Measurements from ENCODE around the gene PER1. TPM values are rescaled to one million over a fixed set of nuclear protein-coding genes. Genes with fewer than 3 reads are reported as not detected.

Gene PER1
- total RNA-seq, 2 experiments from 2014 or later: 15.4 to 48.0 TPM

DNA sequence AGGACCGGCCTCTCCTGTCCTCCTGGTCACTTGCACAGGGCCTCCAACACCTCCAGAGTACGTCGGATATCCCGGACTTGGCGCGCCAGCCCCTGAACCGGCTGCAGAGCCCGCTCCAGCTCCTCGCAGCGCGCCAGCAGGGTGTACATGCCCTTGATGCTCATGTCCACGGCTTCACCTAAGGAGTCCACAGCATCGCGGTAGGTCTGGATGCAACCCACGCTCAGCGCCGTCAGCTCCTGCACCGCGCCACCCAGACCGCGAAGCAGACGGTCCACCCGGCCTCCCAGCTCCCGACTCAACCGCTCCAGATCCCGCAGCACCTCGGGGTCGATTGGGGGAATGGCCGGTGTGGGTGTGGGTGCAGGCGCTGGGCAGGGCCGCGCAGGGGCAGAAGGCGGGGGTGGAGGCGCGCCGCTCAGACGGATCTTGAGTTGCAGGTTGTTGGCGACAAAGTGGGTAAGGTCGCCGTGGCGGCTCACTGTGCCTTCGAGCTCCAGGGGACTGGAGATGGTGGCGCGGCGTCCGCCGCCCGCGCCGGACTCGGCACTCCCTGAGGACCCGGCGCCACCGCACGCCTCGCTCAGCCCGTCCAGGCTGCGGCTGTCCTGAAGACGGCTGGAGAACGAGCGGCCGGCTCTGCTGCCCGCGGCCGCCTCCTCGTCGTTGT is 37.0 kb upstream of the PER1 start:
- CTCF ChIA-PET (ENCODE audit: unreplicated experiment): no interaction called here
- H3K9me3 ChIP-seq (ENCODE audit: low read length): no peaks in the 10 kb centered on the region
- POLR2A ChIA-PET: interaction anchor here (1.0 to 5.9 kb wide), 3 partner anchors 19 to 36 kb away, joined by 8 to 75 read pairs (median 9); partner anchors contain the start of gene AURKB
- H3K9me2 ChIP-seq (ENCODE audit: insufficient read depth, low read length): no peaks in the 10 kb centered on the region
- H3K4me2 ChIP-seq (ENCODE audit: low read length): peak overlapping the region; percentile 91
- TF ChIP-seq EZH2phosphoT487 (IDR thresholded peaks at IDR 0.05; ENCODE audit: borderline replicate concordance, low read depth, low read length) (no peak), CTCF (conservative IDR thresholded peaks at IDR 0.05; ENCODE audit: low read length) (no peak)
- DNase-seq (ENCODE audit: low spot score): no peak
- intact Hi-C loops (cut with micrococcal nuclease; ENCODE audit: unreplicated experiment): no loop called here
- H3K4me3 ChIP-seq (ENCODE audit: low read depth, low read length, poor library complexity, severe bottlenecking): peak overlapping the region; percentile 83
- H2AFZ ChIP-seq (ENCODE audit: low read length): no peak overlapping the region; the same call in 1 of the 2 replicates
- peaks cover 6% of the 10 kb centered on the region; the same call in 1 of the 2 replicates for H4K20me1 ChIP-seq (ENCODE audit: insufficient read depth, low read length)
- H3K79me2 ChIP-seq (ENCODE audit: insufficient read depth, low read depth, low read length): peaks cover 11% of the 10 kb centered on the region; the same call in 1 of the 2 replicates
- no peaks in the 10 kb centered on the region for H3K36me3 ChIP-seq (ENCODE audit: insufficient read depth, low read length)
- peaks cover 39% of the 10 kb centered on the region for H3K4me1 ChIP-seq (ENCODE audit: insufficient read depth, low read length, poor library complexity, severe bottlenecking)
- BruUV-seq (replicated peaks): no TSS peak
- peak overlapping the region; percentile 92 for H3K27ac ChIP-seq (ENCODE audit: low read depth, low read length, poor library complexity, severe bottlenecking)

DNA sequence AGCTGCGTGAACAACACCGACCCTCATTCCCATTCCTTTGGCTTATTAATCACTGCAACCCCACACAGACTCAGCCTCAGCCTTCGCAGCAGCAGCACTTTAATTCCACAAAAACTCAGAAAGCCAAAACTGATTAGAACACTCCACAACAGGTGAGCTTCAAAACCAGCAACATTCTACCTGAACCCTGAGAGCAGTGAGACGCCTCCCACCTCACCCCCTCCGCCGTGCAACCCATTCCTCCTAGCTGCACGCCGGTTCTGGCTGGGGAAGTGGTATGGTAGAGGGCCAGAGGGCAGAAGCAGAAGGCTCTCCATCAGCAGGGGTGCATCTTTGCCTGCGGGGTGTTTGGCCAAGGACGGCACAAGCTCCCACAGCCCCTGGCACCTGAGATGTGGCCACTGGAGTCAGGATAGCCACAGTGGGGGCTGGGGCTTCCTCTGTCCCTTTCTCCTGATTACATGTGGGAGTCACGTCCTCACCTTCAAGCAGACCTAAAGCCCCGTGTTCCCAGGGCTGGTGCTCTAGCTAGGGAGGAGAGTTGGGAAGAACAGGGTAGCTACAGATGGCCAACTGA is 36.1 kb upstream of the PER1 start:
- intact Hi-C loops (cut with micrococcal nuclease; ENCODE audit: unreplicated experiment): no loop called here
- Histone ChIP-seq H3K9me3 (ENCODE audit: low read length) (no peaks in the 10 kb centered on the region), H3K4me2 (ENCODE audit: low read length) (peak overlapping the region; percentile 91), H3K36me3 (ENCODE audit: insufficient read depth, low read length) (no peaks in the 10 kb centered on the region), H3K27ac (ENCODE audit: low read depth, low read length, poor library complexity, severe bottlenecking) (peak overlapping the region; percentile 92), H3K4me1 (ENCODE audit: insufficient read depth, low read length, poor library complexity, severe bottlenecking) (peaks cover 39% of the 10 kb centered on the region), H3K9me2 (ENCODE audit: insufficient read depth, low read length) (no peaks in the 10 kb centered on the region), H3K4me3 (ENCODE audit: low read depth, low read length, poor library complexity, severe bottlenecking) (peak overlapping the region; percentile 83), H2AFZ (ENCODE audit: low read length) (no peak overlapping the region), H3K79me2 (ENCODE audit: insufficient read depth, low read depth, low read length) (peaks cover 11% of the 10 kb centered on the region; the same call in 1 of the 2 replicates), H4K20me1 (ENCODE audit: insufficient read depth, low read length) (peaks cover 6% of the 10 kb centered on the region; the same call in 1 of the 2 replicates)
- TF ChIP-seq EZH2phosphoT487 (IDR thresholded peaks at IDR 0.05; ENCODE audit: borderline replicate concordance, low read depth, low read length) (no peak), CTCF (conservative IDR thresholded peaks at IDR 0.05; ENCODE audit: low read length) (no peak)
- BruUV-seq (replicated peaks): no TSS peak
- DNase-seq (ENCODE audit: low spot score): no peak
- ChIA-PET POLR2A (interaction anchor here (0.8 to 2.2 kb wide), 3 partner anchors 21 to 353 kb away, joined by 3 to 9 read pairs (median 6); partner anchors contain the start of genes AURKB and PFAS), CTCF (ENCODE audit: unreplicated experiment) (interaction anchor here (0.6 to 0.9 kb wide), 2 partner anchors 14 to 33 kb away, joined by 5 to 7 read pairs; no protein-coding TSS in a partner anchor)
